Measurements from ENCODE around the gene PGLYRP4.

PGLYRP4 gene

GRCh38 chr1:153356392-153357075 lies 7.9 kb upstream of the PGLYRP4 start:
- TF ChIP-seq, protein P1, sequence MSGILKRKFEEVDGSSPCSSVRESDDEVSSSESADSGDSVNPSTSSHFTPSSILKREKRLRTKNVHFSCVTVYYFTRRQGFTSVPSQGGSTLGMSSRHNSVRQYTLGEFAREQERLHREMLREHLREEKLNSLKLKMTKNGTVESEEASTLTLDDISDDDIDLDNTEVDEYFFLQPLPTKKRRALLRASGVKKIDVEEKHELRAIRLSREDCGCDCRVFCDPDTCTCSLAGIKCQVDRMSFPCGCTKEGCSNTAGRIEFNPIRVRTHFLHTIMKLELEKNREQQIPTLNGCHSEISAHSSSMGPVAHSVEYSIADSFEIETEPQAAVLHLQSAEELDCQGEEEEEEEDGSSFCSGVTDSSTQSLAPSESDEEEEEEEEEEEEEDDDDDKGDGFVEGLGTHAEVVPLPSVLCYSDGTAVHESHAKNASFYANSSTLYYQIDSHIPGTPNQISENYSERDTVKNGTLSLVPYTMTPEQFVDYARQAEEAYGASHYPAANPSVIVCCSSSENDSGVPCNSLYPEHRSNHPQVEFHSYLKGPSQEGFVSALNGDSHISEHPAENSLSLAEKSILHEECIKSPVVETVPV (CRISPR knock-in tag; IDR thresholded peaks at IDR 0.05): no peak
- TF ChIP-seq ESRRG (CRISPR knock-in tag; IDR thresholded peaks at IDR 0.05) (no peak), CSDC2 (CRISPR knock-in tag; IDR thresholded peaks at IDR 0.05) (no peak), ZC3H10 (CRISPR knock-in tag; IDR thresholded peaks at IDR 0.05) (no peak), TOX (CRISPR knock-in tag; IDR thresholded peaks at IDR 0.05; ENCODE audit: borderline replicate concordance) (no peak), RARB (CRISPR knock-in tag; IDR thresholded peaks at IDR 0.05) (no peak), ZNF8 (CRISPR knock-in tag; IDR thresholded peaks at IDR 0.05) (no peak)
- TF ChIP-seq, protein P2, sequence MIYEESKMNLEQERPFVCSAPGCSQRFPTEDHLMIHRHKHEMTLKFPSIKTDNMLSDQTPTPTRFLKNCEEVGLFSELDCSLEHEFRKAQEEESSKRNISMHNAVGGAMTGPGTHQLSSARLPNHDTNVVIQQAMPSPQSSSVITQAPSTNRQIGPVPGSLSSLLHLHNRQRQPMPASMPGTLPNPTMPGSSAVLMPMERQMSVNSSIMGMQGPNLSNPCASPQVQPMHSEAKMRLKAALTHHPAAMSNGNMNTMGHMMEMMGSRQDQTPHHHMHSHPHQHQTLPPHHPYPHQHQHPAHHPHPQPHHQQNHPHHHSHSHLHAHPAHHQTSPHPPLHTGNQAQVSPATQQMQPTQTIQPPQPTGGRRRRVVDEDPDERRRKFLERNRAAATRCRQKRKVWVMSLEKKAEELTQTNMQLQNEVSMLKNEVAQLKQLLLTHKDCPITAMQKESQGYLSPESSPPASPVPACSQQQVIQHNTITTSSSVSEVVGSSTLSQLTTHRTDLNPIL (CRISPR knock-in tag; IDR thresholded peaks at IDR 0.05; ENCODE audit: low read depth): no peak
- no peak for ATAC-seq

- peak; percentile 85 for ATAC-seq
Observed at GRCh38 chr1:153355445-153356071, 6.9 kb upstream of the PGLYRP4 start.

More at GRCh38 chr1:153355445-153356071, 6.9 kb upstream of the PGLYRP4 start:
- TF ChIP-seq ZNF8 (CRISPR knock-in tag; IDR thresholded peaks at IDR 0.05): no peak
- TF ChIP-seq ZNF565 (CRISPR knock-in tag; conservative IDR thresholded peaks at IDR 0.05; ENCODE audit: low read depth): no peak
- TF ChIP-seq, protein P1 (CRISPR knock-in tag; IDR thresholded peaks at IDR 0.05): no peak
- TF ChIP-seq TCF4 (CRISPR knock-in tag; IDR thresholded peaks at IDR 0.05; ENCODE audit: borderline replicate concordance): no peak
- TF ChIP-seq, protein P3, sequence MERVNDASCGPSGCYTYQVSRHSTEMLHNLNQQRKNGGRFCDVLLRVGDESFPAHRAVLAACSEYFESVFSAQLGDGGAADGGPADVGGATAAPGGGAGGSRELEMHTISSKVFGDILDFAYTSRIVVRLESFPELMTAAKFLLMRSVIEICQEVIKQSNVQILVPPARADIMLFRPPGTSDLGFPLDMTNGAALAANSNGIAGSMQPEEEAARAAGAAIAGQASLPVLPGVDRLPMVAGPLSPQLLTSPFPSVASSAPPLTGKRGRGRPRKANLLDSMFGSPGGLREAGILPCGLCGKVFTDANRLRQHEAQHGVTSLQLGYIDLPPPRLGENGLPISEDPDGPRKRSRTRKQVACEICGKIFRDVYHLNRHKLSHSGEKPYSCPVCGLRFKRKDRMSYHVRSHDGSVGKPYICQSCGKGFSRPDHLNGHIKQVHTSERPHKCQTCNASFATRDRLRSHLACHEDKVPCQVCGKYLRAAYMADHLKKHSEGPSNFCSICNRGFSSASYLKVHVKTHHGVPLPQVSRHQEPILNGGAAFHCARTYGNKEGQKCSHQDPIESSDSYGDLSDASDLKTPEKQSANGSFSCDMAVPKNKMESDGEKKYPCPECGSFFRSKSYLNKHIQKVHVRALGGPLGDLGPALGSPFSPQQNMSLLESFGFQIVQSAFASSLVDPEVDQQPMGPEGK (CRISPR knock-in tag; IDR thresholded peaks at IDR 0.05; ENCODE audit: borderline replicate concordance): no peak
- TF ChIP-seq TSHZ2 (CRISPR knock-in tag; IDR thresholded peaks at IDR 0.05): no peak
- no peak for TF ChIP-seq ZFP3 (CRISPR knock-in tag; IDR thresholded peaks at IDR 0.05)
- TF ChIP-seq PPARA (CRISPR knock-in tag; IDR thresholded peaks at IDR 0.05; ENCODE audit: borderline replicate concordance): no peak
- no peak for TF ChIP-seq ZNF70 (CRISPR knock-in tag; IDR thresholded peaks at IDR 0.05)
- no peak for TF ChIP-seq ARNTL (CRISPR knock-in tag; IDR thresholded peaks at IDR 0.05; ENCODE audit: borderline replicate concordance, low read depth)

All from SK-N-SH treated with all-trans-retinoic acid at 6 μM for 48 hours (cell line).